DND-41 (cell line): Measurements from ENCODE around the gene DOCK3.
"Not testable (repeated sequence)": the region's sequence is repeated elsewhere in the genome, so short reads cannot be mapped to it uniquely, and the experiment has no call there.

ENCODE experiments used
- ATAC-seq: fragments of 200-7000 bp; cut with Tn5 transposase; 3 replicates; pipeline ENCODE4 v1.9.1; 2021; ENCODE audit warnings: low read depth; ENCODE audit not compliant: insufficient read depth
- DNase-seq: peaks from one replicate; pipeline ENCODE4 v3.0.0-alpha.2; 2020
- H2AFZ ChIP-seq: 2 replicates; pipeline ENCODE4 v1.6.0; 2012; ENCODE audit warnings: low read depth, low read length
- H3K27ac ChIP-seq: 2 replicates; pipeline ENCODE4 v1.5.1; 2012; ENCODE audit warnings: low read length, inconsistent platforms
- H3K27me3 ChIP-seq: fragments of 200-600 bp; sonication (generic); 2 replicates; pipeline ENCODE4 v1.6.0; 2012; ENCODE audit warnings: low read length, mild to moderate bottlenecking, inconsistent platforms; ENCODE audit not compliant: insufficient read depth, poor library complexity
- H3K36me3 ChIP-seq: 2 replicates; pipeline ENCODE4 v1.5.1; 2012; ENCODE audit warnings: low read length, inconsistent platforms; ENCODE audit not compliant: insufficient read depth
- H3K4me1 ChIP-seq: 2 replicates; pipeline ENCODE4 v1.5.1; 2012; ENCODE audit warnings: mild to moderate bottlenecking, low read length; ENCODE audit not compliant: insufficient read depth
- H3K4me2 ChIP-seq: 2 replicates; pipeline ENCODE4 v1.6.0; 2012; ENCODE audit warnings: mild to moderate bottlenecking, moderate library complexity, low read length, inconsistent platforms; ENCODE audit not compliant: insufficient read depth
- H3K4me3 ChIP-seq, 2 experiments: fragments of 200-600 bp in 1 of 2; shearing (Covaris generic) in 1 of 2; 2 replicates each; pipeline ENCODE4 v1.5.1; 2012 to 2016; ENCODE audit warnings: inconsistent platforms in 2 of 2, low read length in 2 of 2, mild to moderate bottlenecking in 2 of 2, low read depth in 1 of 2, moderate library complexity in 1 of 2
- H3K79me2 ChIP-seq: 2 replicates; pipeline ENCODE4 v1.6.0; 2012; ENCODE audit warnings: low read length, inconsistent platforms; ENCODE audit not compliant: insufficient read depth
- H3K9ac ChIP-seq: 2 replicates; pipeline ENCODE4 v1.6.0; 2012; ENCODE audit warnings: low read depth, mild to moderate bottlenecking, inconsistent platforms, low read length, moderate library complexity
- H3K9me3 ChIP-seq: 2 replicates; pipeline ENCODE4 v1.5.1; 2012; ENCODE audit warnings: low read length, moderate library complexity, mild to moderate bottlenecking, inconsistent platforms; ENCODE audit not compliant: insufficient read depth, severe bottlenecking
- H4K20me1 ChIP-seq: 2 replicates; pipeline ENCODE4 v1.6.0; 2012; ENCODE audit warnings: low read length; ENCODE audit not compliant: insufficient read depth
- EZH2 ChIP-seq: IDR thresholded peaks from 3 replicates; pipeline ENCODE4 v1.6.1; 2012; ENCODE audit warnings: borderline replicate concordance, low read depth, mild to moderate bottlenecking, moderate library complexity, low read length, inconsistent platforms; ENCODE audit not compliant: severe bottlenecking
- TF ChIP-seq, protein P1 (sequence below): IDR thresholded peaks from 2 replicates; pipeline ENCODE4 v1.5.1; 2012; ENCODE audit warnings: borderline replicate concordance, low read length, moderate library complexity, mild to moderate bottlenecking; ENCODE audit not compliant: poor library complexity, severe bottlenecking; ENCODE audit errors: extremely low read depth

Gene DOCK3

DNA sequence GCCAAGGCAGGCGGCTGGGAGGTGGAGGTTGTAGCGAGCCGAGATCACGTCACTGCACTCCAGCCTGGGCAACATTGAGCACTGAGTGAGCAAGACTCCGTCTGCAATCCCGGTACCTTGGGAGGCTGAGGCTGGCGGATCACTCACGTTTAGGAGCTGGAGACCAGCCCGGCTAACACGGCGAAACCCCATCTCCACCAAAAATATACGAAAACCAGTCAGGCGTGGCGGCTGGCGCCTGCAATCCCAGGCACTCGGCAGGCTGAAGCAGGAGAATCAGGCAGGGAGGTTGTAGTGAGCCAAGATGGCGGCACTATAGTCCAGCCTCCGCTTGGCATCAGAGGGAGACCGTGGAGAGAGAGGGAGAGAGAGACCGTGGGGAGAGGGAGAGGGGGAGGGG is 129.6 kb downstream of the DOCK3 start:
- H3K27me3 ChIP-seq, H3K9ac ChIP-seq, H3K4me3 ChIP-seq, H3K27ac ChIP-seq, H3K79me2 ChIP-seq, H3K4me2 ChIP-seq, H3K4me1 ChIP-seq, H3K36me3 ChIP-seq, H2AFZ ChIP-seq, ATAC-seq, DNase-seq, H4K20me1 ChIP-seq: not testable (repeated sequence)
- H3K9me3 ChIP-seq = peaks cover 19% of the 10 kb centered on the region

DNA sequence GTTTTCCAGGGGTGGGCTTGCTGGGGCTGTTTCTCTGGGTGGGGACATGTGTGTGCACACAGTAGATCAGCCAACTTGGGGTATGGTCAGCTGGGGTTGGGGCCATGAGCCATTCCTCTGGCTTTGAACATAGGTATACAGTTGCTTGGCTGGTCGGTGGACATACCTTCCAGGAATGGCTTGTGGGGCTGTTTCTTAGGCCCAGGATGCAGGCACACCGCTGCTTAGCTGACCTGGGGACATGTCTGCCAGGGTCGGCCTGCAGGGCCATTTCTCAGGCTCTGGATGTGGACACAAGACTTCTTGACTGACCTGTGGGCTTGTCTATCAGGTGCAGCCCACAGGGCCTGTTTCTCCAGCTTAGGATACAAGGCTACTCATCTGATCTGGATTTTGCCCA is 130.6 kb downstream of the DOCK3 start:
- no peaks in the 10 kb centered on the region for H3K27me3 ChIP-seq
- DNase-seq = no peak
- H2AFZ ChIP-seq = no peak overlapping the region
- no peak overlapping the region for H3K4me2 ChIP-seq
- TF ChIP-seq EZH2 = no peak
- TF ChIP-seq, protein P1, sequence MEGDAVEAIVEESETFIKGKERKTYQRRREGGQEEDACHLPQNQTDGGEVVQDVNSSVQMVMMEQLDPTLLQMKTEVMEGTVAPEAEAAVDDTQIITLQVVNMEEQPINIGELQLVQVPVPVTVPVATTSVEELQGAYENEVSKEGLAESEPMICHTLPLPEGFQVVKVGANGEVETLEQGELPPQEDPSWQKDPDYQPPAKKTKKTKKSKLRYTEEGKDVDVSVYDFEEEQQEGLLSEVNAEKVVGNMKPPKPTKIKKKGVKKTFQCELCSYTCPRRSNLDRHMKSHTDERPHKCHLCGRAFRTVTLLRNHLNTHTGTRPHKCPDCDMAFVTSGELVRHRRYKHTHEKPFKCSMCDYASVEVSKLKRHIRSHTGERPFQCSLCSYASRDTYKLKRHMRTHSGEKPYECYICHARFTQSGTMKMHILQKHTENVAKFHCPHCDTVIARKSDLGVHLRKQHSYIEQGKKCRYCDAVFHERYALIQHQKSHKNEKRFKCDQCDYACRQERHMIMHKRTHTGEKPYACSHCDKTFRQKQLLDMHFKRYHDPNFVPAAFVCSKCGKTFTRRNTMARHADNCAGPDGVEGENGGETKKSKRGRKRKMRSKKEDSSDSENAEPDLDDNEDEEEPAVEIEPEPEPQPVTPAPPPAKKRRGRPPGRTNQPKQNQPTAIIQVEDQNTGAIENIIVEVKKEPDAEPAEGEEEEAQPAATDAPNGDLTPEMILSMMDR = no peak
- H3K27ac ChIP-seq = no peak overlapping the region
- peaks cover 19% of the 10 kb centered on the region for H3K9me3 ChIP-seq
- H3K79me2 ChIP-seq = no peaks in the 10 kb centered on the region
- H3K4me3 ChIP-seq = no peak overlapping the region
- H3K36me3 ChIP-seq = no peaks in the 10 kb centered on the region
- H4K20me1 ChIP-seq = no peaks in the 10 kb centered on the region
- ATAC-seq = no peak
- H3K9ac ChIP-seq = no peak overlapping the region
- H3K4me1 ChIP-seq = no peaks in the 10 kb centered on the region

DNA sequence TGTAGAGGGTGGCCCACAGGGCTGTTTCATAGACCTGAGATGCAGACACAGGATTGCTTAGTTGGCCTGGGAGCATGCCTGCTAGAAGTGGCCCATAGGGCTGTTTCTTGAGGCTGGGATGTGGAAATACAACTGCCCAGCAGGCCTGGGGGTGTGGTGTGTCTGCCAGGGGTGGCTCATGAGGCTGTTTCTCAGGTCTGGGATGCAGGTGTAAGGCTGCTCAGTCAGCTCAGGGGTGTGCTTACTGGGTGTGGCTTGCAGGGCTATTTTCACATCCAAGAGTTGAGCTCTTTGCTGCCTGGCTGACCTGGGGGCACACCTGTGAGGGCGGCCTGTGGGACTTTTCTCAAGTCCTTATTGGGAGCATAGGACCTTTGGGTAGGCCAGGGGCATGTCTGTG is 131.3 kb downstream of the DOCK3 start:
- ATAC-seq (no peak), DNase-seq (no peak)
- H3K4me3 ChIP-seq = no peak overlapping the region
- no peak overlapping the region for H3K9ac ChIP-seq
- H3K36me3 ChIP-seq = no peaks in the 10 kb centered on the region
- H3K27ac ChIP-seq = no peak overlapping the region
- no peak overlapping the region for H2AFZ ChIP-seq
- no peaks in the 10 kb centered on the region for H3K27me3 ChIP-seq
- no peaks in the 10 kb centered on the region for H3K79me2 ChIP-seq
- TF ChIP-seq EZH2 = no peak
- TF ChIP-seq, protein P1 = no peak
- no peaks in the 10 kb centered on the region for H3K4me1 ChIP-seq
- H3K4me2 ChIP-seq = no peak overlapping the region
- H4K20me1 ChIP-seq = no peaks in the 10 kb centered on the region
- H3K9me3 ChIP-seq = peaks cover 19% of the 10 kb centered on the region

DNA sequence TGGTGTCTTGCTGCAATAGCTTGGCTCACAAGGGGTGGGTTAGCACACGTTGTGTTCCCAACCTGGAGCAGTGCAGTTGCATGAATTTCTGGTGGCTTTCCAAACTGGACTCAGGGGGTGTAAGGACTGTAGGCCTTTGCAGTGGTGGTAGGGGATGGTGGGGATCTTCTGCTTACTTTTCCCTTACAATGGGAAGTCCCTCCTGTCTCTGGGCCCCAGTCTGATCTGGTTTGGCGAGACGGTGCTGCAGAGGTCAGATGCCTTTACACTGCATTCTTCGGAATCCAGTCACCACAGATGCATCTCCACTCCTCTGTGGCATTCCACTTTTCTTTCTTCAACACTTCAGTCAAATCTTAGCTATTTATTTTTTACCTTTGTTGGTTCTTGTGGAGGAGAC is 132.1 kb downstream of the DOCK3 start:
- DNase-seq = no peak
- Histone ChIP-seq H3K4me3 (no peak overlapping the region), H3K79me2 (no peaks in the 10 kb centered on the region), H3K27me3 (no peaks in the 10 kb centered on the region), H3K27ac (no peak overlapping the region), H2AFZ (no peak overlapping the region), H3K9ac (no peak overlapping the region), H3K4me1 (no peaks in the 10 kb centered on the region), H3K36me3 (no peaks in the 10 kb centered on the region), H3K4me2 (no peak overlapping the region), H3K9me3 (peaks cover 16% of the 10 kb centered on the region), H4K20me1 (no peaks in the 10 kb centered on the region)
- no peak for TF ChIP-seq EZH2
- TF ChIP-seq, protein P1 = no peak
- no peak for ATAC-seq
